22Rv1 (cell line): ENCODE measurements around the gene EVPL.

ENCODE experiments used
- H3K27ac ChIP-seq: fragments of 450-650 bp; 2 replicates; pipeline ENCODE4 v1.5.1; 2017
- ZFX ChIP-seq: fragments of 450-650 bp; IDR thresholded peaks from 2 replicates; pipeline ENCODE4 v1.6.1; 2017; ENCODE audit warnings: antibody characterized with exemption, borderline replicate concordance
- TF ChIP-seq, protein P1 (sequence below): fragments of 450-650 bp; IDR thresholded peaks from 2 replicates; pipeline ENCODE4 v1.5.1; 2017; ENCODE audit warnings: mild to moderate bottlenecking

EVPL gene

DNA sequence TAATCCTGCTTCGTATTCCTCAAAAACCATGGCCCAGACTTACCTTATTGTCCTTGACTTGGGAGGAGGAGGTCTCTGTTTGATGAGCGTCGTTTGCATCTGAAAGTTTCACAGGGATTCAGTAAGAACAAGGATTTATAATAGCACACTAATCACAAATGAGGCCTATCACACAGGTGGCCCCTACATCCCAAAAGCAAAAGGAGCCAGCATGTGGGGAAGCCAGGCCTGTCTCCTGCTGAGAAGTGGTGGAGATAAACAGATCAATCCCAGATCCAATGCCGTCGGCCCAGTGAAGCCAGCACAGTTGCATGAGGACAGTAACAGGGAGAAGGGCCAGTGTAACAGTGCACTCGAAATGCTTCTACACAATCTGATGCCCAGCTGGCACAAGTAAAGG, 13.3 kb upstream of the EVPL start:
- TF ChIP-seq ZFX: no peak
- TF ChIP-seq, protein P1, sequence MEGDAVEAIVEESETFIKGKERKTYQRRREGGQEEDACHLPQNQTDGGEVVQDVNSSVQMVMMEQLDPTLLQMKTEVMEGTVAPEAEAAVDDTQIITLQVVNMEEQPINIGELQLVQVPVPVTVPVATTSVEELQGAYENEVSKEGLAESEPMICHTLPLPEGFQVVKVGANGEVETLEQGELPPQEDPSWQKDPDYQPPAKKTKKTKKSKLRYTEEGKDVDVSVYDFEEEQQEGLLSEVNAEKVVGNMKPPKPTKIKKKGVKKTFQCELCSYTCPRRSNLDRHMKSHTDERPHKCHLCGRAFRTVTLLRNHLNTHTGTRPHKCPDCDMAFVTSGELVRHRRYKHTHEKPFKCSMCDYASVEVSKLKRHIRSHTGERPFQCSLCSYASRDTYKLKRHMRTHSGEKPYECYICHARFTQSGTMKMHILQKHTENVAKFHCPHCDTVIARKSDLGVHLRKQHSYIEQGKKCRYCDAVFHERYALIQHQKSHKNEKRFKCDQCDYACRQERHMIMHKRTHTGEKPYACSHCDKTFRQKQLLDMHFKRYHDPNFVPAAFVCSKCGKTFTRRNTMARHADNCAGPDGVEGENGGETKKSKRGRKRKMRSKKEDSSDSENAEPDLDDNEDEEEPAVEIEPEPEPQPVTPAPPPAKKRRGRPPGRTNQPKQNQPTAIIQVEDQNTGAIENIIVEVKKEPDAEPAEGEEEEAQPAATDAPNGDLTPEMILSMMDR: no peak
- no peak overlapping the region for H3K27ac ChIP-seq

GRCh38 chr17:76039121-76039520, 12.0 kb upstream of the EVPL start:
- TF ChIP-seq ZFX: no peak
- TF ChIP-seq, protein P1: no peak
- H3K27ac ChIP-seq: no peak overlapping the region

- TF ChIP-seq, protein P1: no peak
- TF ChIP-seq ZFX: no peak
- peak overlapping the region; percentile 18; the same call in 1 of the 2 replicates for H3K27ac ChIP-seq
Observed at GRCh38 chr17:76038050-76038449, 10.9 kb upstream of the EVPL start.

DNA sequence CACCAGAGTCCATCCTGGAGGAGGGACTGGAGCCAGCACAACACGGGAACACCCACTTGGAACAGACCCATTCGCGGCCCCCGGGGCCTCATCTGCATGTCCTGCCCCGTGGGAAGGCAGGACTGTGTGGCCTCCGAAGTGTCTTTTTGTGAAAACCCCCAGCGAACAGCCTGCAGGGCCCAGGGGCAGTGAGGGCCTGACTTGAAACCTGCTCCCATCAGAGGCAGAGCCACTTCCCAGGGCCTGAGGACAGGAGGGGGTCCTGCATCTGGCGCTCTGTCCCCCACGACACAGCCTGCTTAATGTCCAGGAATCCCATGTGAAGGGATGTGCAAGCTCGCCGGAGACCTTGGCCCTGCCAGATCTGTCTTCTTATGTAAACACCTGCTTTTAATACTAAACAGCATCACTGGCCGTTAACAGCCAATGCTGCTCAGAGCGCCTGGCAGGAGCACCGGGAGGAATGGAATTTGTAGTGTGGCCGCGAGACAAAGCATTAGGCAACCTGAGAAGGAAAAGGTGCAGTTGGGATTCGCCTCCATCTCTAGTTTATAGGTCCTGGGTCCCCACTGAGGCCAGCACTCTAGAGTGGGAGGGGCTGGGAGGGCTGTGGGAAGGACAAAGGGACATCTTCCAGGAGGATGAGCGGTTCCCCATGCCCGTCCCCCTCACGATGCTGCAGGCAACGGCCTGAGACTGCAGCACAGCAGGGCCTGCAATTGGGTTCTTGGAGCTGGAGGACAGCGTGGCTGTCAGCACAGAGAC, 9.6 kb upstream of the EVPL start:
- no peak for TF ChIP-seq ZFX
- TF ChIP-seq, protein P1: no peak
- no peak overlapping the region for H3K27ac ChIP-seq

DNA sequence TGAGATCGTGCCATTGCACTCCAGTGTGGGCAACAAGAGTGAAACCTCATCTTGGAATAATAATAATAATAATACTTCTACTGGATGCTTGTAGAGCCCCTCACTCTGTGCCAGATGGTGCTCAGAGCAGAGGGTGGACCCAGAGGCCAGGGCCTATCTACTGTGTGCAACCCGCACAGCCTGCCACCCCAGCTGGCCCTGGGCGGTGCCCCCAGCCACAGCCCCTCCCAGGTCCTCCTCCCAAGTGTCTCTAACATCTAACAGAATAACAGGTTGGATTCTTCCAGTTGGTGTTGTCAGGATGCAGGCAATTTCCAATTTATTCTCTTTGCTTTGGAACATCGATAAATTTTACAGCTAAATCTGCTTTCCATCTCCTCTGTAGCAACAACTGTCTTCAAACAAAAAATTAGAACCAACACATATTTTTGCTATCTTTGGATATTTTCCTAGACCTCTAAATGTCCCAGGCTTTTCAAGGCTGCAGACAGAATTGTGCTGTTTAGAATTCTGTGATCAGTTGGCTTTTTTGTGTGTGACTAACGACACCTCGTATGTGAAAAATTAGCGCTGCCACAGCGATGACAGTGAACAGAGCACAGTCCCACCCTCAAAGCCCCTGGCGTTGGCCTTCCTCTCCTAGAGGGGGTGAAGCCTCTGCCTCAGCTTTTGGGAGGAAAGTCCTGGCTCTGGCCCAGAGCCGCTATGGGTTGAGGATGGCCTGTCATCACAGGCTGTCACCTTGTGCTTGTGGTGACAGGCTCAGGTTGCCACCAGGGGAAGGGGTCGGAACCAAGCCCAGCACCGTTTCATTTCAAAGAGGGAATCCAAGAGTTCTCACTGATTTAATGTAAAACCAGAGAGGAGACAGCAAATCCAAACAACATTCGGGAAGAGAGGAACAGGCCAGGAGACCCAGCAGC, 7.6 kb upstream of the EVPL start:
- H3K27ac ChIP-seq: no peak overlapping the region
- TF ChIP-seq, protein P1: no peak
- no peak for TF ChIP-seq ZFX

- no peak overlapping the region for H3K27ac ChIP-seq
- no peak for TF ChIP-seq ZFX
- TF ChIP-seq, protein P1: no peak
Observed at GRCh38 chr17:76033139-76033538, 6.0 kb upstream of the EVPL start.

DNA sequence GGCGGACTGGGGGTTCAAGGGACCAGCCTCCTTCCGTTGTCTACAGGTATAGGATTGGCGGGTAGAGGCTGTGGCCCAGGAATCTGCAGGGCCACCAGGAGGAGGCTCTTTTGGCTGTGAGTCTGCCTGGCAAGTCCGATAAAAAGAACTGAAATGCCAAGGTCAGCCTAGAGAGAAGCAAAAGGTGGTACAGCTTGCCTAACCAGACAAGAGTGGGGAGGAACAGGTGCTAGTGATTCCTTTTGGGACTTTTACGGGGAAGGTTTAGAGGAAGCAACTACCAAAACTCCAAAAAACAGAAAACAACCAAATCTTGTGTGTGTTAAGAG, 5.6 kb upstream of the EVPL start:
- no peak overlapping the region for H3K27ac ChIP-seq
- TF ChIP-seq ZFX: no peak
- TF ChIP-seq, protein P1: no peak
